Activated gamma-delta T cell (primary cell): ENCODE results near the gene ANKRD34A.

Experiments
- DNase-seq: peaks from one replicate; lab custom pipeline; 2025; lab: John Stamatoyannopoulos, UW
- total RNA-seq, 2 donors: gene quantifications; one replicate each; lab custom pipeline; 2026; lab: John Stamatoyannopoulos, UW

The ANKRD34A gene
- 2.3 to 2.4 reads per million in 2 donors for total RNA-seq

- DNase-seq = peak; percentile 39
Measured at GRCh38 chr1:145964328-145965118, at the start of gene ANKRD34A, which contains the start of gene POLR3GL. ANKRD34A (minus strand) TSS chr1:145964575; CDS start chr1:145961759, 2,816 bp downstream. POLR3GL (plus strand) TSS chr1:145964690; CDS start chr1:145974866, 10,176 bp downstream.

DNA sequence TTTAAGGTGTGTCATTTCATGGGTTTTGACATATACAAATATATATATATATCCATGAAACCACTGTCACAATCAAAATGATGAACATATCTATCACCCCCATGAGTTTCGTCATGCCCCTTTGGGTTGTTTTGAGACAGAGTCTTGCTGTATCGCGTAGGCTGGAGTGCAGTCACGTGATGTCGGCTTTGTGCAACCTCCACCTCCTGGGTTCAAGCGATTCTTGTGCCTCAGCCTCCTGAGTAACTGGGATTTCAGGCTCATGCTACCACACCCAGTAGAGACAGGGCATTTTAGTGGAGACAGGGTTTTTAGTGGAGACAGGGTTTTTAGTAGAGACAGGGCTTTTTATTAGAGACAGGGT, 49.2 kb upstream of the ANKRD34A start:
- DNase-seq = no peak

GRCh38 chr1:146012703-146013558, 48.6 kb upstream of the ANKRD34A start:
- no peak for DNase-seq

DNA sequence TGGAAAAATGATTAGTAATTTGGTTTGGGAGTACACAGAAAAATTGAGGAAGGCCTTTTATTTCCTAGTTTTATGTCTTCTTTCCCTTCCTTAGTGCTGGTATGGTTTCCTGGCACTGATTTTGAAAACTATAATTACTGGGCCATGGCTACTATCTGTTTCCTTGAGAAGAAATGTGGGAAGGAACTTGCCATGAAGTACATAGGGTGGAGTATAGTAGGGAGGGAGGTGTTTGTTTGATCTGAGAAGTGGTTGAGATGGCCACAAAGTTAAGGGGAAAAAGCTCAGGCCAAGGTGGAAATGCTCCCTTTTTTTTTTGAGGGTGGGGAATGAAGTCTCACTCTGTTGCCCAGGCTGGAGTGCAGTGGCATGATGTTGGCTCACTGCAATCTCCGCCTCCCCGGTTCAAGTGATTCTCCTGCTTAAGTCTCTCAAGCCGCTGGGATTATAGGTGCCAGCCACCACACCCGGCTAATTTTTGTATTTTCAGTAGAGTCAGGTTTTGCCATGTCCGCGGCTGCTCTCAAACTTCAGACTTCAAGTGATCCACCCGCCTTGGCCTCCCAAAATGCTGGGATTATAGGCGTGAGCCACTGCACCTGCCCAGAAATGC, 45.9 kb upstream of the ANKRD34A start:
- no peak for DNase-seq

- no peak for DNase-seq
Measured at GRCh38 chr1:146007489-146008133, 43.2 kb upstream of the ANKRD34A start.

DNA sequence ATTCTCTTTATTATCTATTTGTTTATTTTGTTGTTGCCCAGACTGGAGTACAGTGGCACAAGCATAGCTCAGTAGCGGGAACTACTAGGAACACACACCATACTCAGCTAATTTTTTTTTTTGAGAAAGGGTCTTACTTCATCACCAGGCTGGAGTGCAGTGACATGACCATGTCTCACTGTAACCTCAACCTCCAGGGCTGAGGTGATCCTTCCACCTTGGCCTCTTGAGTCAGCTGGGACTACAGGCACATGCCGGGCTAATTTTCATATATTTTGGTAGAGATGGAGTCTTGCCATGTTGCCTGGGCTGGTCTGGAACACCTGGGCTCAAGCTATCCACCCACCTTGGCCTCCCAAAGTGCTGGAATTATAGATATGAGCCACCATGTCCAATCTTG, 37.3 kb upstream of the ANKRD34A start:
- DNase-seq = no peak

DNA sequence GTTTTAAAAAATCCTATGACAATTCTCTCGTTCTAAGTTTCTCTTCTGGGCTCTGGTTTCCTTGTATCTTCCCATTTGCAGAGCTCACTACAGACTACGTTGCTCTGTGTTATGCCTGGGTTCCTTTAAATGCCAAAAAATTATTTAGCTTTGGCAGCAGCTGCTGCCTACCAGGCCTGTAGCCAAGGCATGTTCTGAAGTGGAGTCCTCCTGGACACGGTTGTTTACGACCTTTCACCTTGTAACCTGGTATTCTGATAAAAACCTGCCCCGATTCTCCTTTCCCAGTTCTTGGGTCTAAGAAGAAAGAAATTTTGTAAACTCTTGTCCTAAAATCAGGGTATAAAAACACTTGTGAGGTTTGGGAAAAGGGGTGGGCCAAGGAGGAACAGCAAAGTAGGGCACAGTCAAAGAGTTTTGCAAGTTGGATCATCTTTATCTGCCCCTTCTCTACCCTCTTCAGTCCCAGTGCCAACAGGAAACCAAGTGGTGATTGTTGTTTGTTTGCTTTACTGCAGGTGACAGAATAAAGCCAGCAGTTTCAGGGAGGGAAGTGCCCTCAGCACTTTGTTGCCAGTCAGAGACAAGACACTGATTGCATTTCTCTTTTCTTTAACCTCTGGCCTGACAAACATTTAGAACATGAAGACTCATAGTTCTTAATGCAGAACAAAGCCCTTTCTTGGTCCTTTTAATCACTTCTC, 35.1 kb upstream of the ANKRD34A start:
- DNase-seq = no peak

GRCh38 chr1:145997718-145998023, 33.3 kb upstream of the ANKRD34A start:
- DNase-seq = no peak

DNA sequence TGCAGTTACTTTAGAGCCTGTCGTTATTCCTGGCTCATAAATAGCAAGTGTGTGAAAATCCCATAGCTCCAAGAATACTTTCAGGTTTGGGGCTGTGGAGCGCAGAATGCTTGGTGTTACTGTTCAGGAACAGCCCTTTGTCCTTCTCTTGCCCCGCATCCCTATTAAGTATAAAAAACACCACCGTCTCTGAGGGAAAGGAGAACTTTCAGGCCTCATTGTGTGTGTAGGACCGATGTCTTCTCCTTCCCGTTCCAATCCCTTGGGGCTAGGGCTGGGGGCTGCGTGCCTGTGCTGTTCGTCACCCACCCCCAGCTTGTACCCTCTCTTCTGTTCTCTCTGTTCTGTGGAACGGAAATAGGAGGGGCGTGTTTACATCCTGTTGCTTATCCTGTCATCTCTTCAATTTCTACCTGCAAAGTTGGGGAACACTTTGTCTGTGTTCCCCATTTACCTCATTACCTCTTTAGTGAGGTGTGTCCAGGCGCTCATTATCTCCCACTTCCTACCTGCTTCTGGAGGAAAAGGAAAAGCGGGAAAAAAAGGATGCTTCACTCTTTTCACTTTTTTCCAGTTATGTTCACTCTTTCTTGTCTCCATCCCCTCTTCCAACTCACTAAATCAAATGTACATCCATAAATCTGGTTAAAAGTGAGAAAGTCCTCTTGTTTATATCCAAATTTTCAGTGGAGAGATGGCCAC, 32.8 kb upstream of the ANKRD34A start:
- DNase-seq = no peak

- peak; percentile 89 for DNase-seq
Measured at GRCh38 chr1:145996433-145997015, 32.1 kb upstream of the ANKRD34A start, which contains the start of gene TXNIP. TXNIP (minus strand) TSS chr1:145996579; CDS start chr1:145996266, 313 bp downstream.

DNA sequence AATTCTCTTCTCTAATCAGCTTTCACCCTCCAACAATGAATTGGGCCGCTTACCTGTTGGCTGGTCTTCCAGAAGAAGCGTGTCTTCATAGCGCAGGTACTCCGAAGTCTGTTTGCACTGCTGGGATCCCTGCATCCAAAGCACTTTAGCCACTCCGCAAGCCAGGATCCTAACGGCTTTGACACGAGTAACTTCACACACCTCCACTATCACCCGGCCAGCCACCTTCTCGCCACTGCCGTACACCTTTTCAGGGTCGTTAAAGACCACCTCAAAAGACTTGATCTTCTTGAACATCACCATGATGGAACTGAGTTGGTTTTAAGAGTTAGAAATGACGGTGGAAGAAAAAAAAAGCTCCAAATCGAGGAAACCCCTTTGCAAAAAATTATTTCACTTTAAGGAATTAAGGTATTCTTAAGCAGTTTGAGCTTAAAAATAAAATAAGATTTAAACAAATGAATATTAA, 31.6 kb upstream of the ANKRD34A start:
- no peak for DNase-seq

- no peak for DNase-seq
Measured at GRCh38 chr1:145995148-145995881, 30.9 kb upstream of the ANKRD34A start.

DNA sequence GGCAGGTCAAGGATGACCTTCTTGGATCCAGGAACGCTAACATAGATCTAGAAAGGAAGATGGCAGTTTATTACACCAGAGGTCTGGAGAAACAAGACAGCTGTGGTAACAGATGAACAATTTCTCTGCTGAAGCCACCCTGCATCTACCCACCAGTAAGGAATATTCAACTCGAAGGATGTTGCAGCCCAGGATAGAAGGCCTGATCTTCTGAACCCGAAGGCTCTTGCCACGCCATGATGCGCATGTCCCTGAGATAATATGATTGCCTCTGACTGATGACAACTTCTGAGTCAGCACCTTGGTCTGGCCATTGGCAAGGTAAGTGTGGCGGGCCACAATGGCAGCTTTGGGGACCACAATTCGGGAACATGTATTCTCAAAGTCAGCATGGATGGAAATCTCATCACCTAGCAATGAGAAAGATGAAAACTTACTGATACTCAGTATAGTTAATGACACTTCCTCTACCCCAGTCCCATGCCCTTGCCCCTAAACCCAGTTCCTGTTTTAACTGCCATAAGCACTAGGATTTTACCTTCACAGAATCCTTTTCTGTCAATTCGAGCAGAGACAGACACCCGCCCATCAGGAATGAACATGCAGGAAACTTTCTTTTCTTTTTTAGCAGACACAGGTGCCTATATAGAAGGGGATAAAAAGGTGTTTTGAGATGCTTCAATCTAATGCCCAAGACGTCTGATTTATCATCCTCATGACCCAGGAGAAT, 30.2 kb upstream of the ANKRD34A start:
- DNase-seq = no peak

DNA sequence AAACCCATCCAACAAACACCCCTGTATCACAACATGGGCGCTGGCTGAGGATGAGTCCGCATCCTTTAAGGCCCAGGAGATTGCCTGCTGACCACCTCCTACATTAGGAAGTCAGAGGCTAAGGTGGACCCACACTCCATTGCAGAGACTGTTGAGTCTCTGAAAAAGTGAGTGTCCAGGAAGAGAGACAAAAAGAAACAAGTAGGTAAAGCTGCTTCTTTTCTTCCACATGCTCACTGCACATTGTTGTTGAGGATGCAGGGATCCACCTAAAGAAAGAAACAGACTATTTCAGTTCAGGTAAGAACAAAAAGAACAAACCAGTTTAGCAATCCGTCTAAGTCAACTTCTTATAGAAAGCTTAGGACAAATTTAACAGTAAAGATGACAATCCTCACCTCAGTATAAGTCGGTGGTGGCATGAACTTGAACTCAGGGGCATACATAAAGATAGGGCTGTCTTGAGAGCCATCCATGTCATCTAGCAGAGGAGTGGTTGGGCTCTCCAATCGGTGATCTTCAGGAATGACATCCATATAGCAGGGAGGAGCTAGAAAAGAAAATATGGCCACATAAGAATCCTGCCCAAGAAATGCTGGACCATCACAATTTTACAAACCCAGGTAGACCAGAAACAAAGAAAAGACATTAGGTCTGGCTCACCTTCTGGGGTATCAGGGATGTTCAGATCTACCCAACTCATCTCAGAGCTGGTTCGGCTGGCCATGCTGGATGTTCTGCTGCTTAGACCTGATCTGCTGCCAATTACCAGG, 29.4 kb upstream of the ANKRD34A start:
- no peak for DNase-seq

GRCh38 chr1:145992958-145993617, 28.7 kb upstream of the ANKRD34A start:
- DNase-seq = no peak

DNA sequence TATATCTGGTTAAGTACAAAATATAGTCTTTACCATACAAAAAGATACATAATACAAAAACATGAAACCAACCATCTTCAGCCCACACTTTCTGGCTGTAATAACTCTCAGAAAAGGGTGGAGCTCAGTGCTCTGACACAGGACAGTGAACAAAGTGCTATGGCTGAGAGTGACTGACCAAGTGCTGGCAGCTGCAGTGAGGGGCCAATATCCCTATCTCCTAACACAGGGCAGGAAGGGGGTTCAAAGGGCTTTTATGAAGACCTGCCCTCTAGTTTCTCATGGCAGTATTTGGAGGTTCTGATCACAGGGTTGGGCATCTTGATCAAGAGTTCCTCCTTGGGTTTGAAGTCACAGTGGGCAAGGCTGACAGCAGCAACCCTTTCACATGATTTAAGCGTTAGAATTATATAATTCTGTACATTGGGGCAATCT, 28.1 kb upstream of the ANKRD34A start:
- no peak for DNase-seq

- no peak for DNase-seq
Measured at GRCh38 chr1:145991735-145992412, 27.5 kb upstream of the ANKRD34A start.
